Transverse colon (tissue), 4 donors: ENCODE data around the gene CBX6.

ENCODE experiments used
- CTCF ChIP-seq, 5 experiments: fragments of 200-600 bp in 3 of 5; fragments of 450-650 bp in 2 of 5; sonication (generic) in 3 of 5; IDR thresholded peaks; 1 replicate in 2 of 5; 2 replicates in 3 of 5; pipeline ENCODE4 v1.5.1; 2016 to 2017; ENCODE audit warnings: antibody characterized with exemption in 5 of 5, inconsistent platforms in 3 of 5, mild to moderate bottlenecking in 2 of 5, moderate library complexity in 1 of 5
- EP300 ChIP-seq: sonication (generic); formaldehyde crosslinking; IDR thresholded peaks from one replicate; pipeline ENCODE4 v1.6.1; 2017; ENCODE audit warnings: antibody characterized with exemption, low read depth
- POLR2A ChIP-seq: fragments of 450-650 bp; IDR thresholded peaks from one replicate; pipeline ENCODE4 v1.6.1; 2016; ENCODE audit warnings: antibody characterized with exemption, mild to moderate bottlenecking, moderate library complexity
- POLR2AphosphoS5 ChIP-seq, 3 donors: sonication (generic); formaldehyde crosslinking; IDR thresholded peaks; one replicate each; pipeline ENCODE4 v1.6.1; 2016; ENCODE audit warnings: antibody characterized with exemption in 3 of 3

- TF ChIP-seq POLR2AphosphoS5 (IDR thresholded peaks at IDR 0.05) (no peak), CTCF (IDR thresholded peaks at IDR 0.05) (no peak), POLR2A (no peak), EP300 (no peak)
Observed at GRCh38 chr22:38882972-38883622, 11.1 kb upstream of the CBX6 start.
